Tibial nerve (tissue), 4 donors: Measurements from ENCODE around the gene RIOK1.

Source experiments
- CTCF ChIP-seq, 5 experiments: fragments of 200-600 bp in 3 of 5; fragments of 450-650 bp in 2 of 5; sonication (generic) in 3 of 5; IDR thresholded peaks; one replicate each; pipeline ENCODE4 v1.5.1; 2016 to 2019; ENCODE audit warnings: antibody characterized with exemption in 5 of 5, mild to moderate bottlenecking in 3 of 5, moderate library complexity in 2 of 5
- EP300 ChIP-seq, 2 donors: sonication (generic); formaldehyde crosslinking; IDR thresholded peaks; one replicate each; pipeline ENCODE4 v1.6.1; 2017; ENCODE audit warnings: antibody characterized with exemption in 2 of 2, mild to moderate bottlenecking in 1 of 2
- POLR2A ChIP-seq, 2 donors: fragments of 450-650 bp; IDR thresholded peaks; one replicate each; pipeline ENCODE4 v1.6.1; 2017; ENCODE audit warnings: antibody characterized with exemption in 2 of 2, mild to moderate bottlenecking in 2 of 2, moderate library complexity in 2 of 2

GRCh38 chr6:7373739-7374138 lies 15.9 kb upstream of the RIOK1 start:
- TF ChIP-seq CTCF (IDR thresholded peaks at IDR 0.05) (no peak), POLR2A (IDR thresholded peaks at IDR 0.05) (no peak), EP300 (IDR thresholded peaks at IDR 0.05) (no peak)
